Lung (tissue), 12 donors: ENCODE results near the gene GPR176. TPM values are rescaled to one million over a fixed set of nuclear protein-coding genes. Genes with fewer than 3 reads are reported as not detected.

ENCODE experiments used
- ATAC-seq: fragments of 200-7000 bp; cut with Tn5 transposase; one replicate; pipeline ENCODE4 v1.9.1; 2020; ENCODE audit warnings: moderate number of reproducible peaks; ENCODE audit not compliant: insufficient read depth, low FRiP score
- DNase-seq, 3 donors: peaks; one replicate each; pipeline ENCODE4 v3.0.0-alpha.2; 2013 to 2017
- H3K27ac ChIP-seq, 2 donors: one replicate each; pipeline ENCODE4 v1.5.1; 2013; ENCODE audit warnings: mild to moderate bottlenecking in 2 of 2, moderate library complexity in 2 of 2, control low read depth in 1 of 2, inconsistent platforms in 1 of 2, low read depth in 1 of 2, low read length in 1 of 2
- H3K27me3 ChIP-seq, 3 donors: one replicate each; pipeline ENCODE4 v1.5.1; 2013; ENCODE audit warnings: low read length in 2 of 3; ENCODE audit not compliant: control insufficient read depth in 3 of 3, insufficient read depth in 3 of 3
- H3K36me3 ChIP-seq, 4 donors: one replicate each; pipeline ENCODE4 v1.5.1; 2013; ENCODE audit warnings: low read length in 4 of 4, mild to moderate bottlenecking in 1 of 4, moderate library complexity in 1 of 4; ENCODE audit not compliant: control insufficient read depth in 4 of 4, insufficient read depth in 4 of 4
- H3K4me1 ChIP-seq, 5 donors: one replicate each; pipeline ENCODE4 v1.5.1; 2013; ENCODE audit warnings: low read length in 5 of 5, mild to moderate bottlenecking in 2 of 5, moderate library complexity in 1 of 5; ENCODE audit not compliant: control insufficient read depth in 5 of 5, insufficient read depth in 5 of 5
- H3K4me3 ChIP-seq: one replicate; pipeline ENCODE4 v1.5.1; 2013; ENCODE audit warnings: mild to moderate bottlenecking, control low read depth, moderate library complexity
- H3K9ac ChIP-seq, 2 donors: one replicate each; pipeline ENCODE4 v1.5.1; 2013; ENCODE audit warnings: low read length in 2 of 2, control low read depth in 1 of 2; ENCODE audit not compliant: insufficient read depth in 1 of 2
- H3K9me3 ChIP-seq, 4 donors: one replicate each; pipeline ENCODE4 v1.5.1; 2013; ENCODE audit warnings: low read length in 3 of 4, mild to moderate bottlenecking in 1 of 4, moderate library complexity in 1 of 4; ENCODE audit not compliant: control insufficient read depth in 4 of 4, insufficient read depth in 3 of 4
- CTCF ChIP-seq: IDR thresholded peaks from 2 replicates; pipeline ENCODE4 v1.5.1; 2012; ENCODE audit warnings: mild to moderate bottlenecking; ENCODE audit errors: control extremely low read depth, extremely low read depth
- WGBS, 2 donors: extraction: QIAGEN DNeasy Blood & Tissue Kit; methylation state at CpG; one replicate each; pipeline ENCODE4 v1.1.7; 2013; 5-methylcytosine and 5-hydroxymethylcytosine counted together
- polyA plus RNA-seq, 2 donors: library from polyadenylated mRNA; stranded (reverse); fragments of 200-250 nt; gene quantifications; one replicate each; pipeline ENCODE4 v1.2.1, GENCODE V29; 2013
- total RNA-seq, 2 donors: library from RNA; depleted of rRNA in 1 of 2; stranded (reverse); fragments of >200 nt in 1 of 2; gene quantifications; one replicate each; pipeline ENCODE4 v1.2.1, GENCODE V29; 2014 to 2021
- donor health status: control.
- donor health status: control.
- donor health status: Bipolar disorder and iron deficiency.
- donor health status: healthy.
- donor health status: DM: yes; HTN: yes; CAD: no.

GPR176 gene
- total and polyA plus RNA-seq, 4 donors: 1.7 to 9.0 (median 6.6) TPM

GRCh38 chr15:39834256-39834655, 85.8 kb downstream of the GPR176 start:
- DNase-seq (no peak), ATAC-seq (no peak)
- Histone ChIP-seq H3K36me3 (no peaks in the 10 kb centered on the region), H3K9ac (no peak overlapping the region), H3K27me3 (no peaks in the 10 kb centered on the region), H3K9me3 (no peaks in the 10 kb centered on the region), H3K4me3 (no peak overlapping the region), H3K4me1 (no peaks in the 10 kb centered on the region), H3K27ac (no peak overlapping the region)
- no peak for TF ChIP-seq CTCF

- H3K9me3 ChIP-seq: no peaks in the 10 kb centered on the region
- no peak overlapping the region for H3K9ac ChIP-seq
- no peak overlapping the region for H3K27ac ChIP-seq
- no peak for TF ChIP-seq CTCF
- no peak overlapping the region for H3K4me3 ChIP-seq
- H3K27me3 ChIP-seq: no peaks in the 10 kb centered on the region
- no peak for DNase-seq
- peaks cover 0 to 3% (median 0%) of the 10 kb centered on the region in 5 donors for H3K4me1 ChIP-seq
- WGBS, 2 donors: 93 to 97% methylated on average over 3 of the region's 3 CpGs
- no peak for ATAC-seq
- no peaks in the 10 kb centered on the region for H3K36me3 ChIP-seq
Observed at GRCh38 chr15:39833515-39833981, 86.5 kb downstream of the GPR176 start.

GRCh38 chr15:39830166-39830565, 89.9 kb downstream of the GPR176 start:
- ATAC-seq: no peak
- no peak for DNase-seq
- 37 to 64% methylated on average over 1 of the region's 1 CpG for WGBS, 2 donors
- Histone ChIP-seq H3K27me3 (no peaks in the 10 kb centered on the region), H3K27ac (no peak overlapping the region), H3K4me3 (no peak overlapping the region), H3K4me1 (peaks cover 0 to 7% (median 0%) of the 10 kb centered on the region in 5 donors), H3K36me3 (no peaks in the 10 kb centered on the region), H3K9me3 (no peaks in the 10 kb centered on the region), H3K9ac (no peak overlapping the region)
- no peak for TF ChIP-seq CTCF

GRCh38 chr15:39828374-39828931, 91.6 kb downstream of the GPR176 start:
- TF ChIP-seq CTCF: no peak
- Histone ChIP-seq H3K9me3 (peaks cover 0 to 2% (median 0%) of the 10 kb centered on the region in 4 donors), H3K4me1 (peaks cover 0 to 7% (median 0%) of the 10 kb centered on the region in 5 donors), H3K27me3 (no peaks in the 10 kb centered on the region), H3K4me3 (no peak overlapping the region), H3K9ac (no peak overlapping the region), H3K36me3 (no peaks in the 10 kb centered on the region), H3K27ac (no peak overlapping the region)
- DNase-seq (peak; percentile 26 to 44 (median 44)), ATAC-seq (no peak)
- 68 to 78% methylated on average over 6 of the region's 6 CpGs for WGBS, 2 donors
